ENCODE results near the gene NKAP.
"Not testable (repeated sequence)": the region's sequence is repeated elsewhere in the genome, so short reads cannot be mapped to it uniquely, and the experiment has no call there.

The NKAP gene

DNA sequence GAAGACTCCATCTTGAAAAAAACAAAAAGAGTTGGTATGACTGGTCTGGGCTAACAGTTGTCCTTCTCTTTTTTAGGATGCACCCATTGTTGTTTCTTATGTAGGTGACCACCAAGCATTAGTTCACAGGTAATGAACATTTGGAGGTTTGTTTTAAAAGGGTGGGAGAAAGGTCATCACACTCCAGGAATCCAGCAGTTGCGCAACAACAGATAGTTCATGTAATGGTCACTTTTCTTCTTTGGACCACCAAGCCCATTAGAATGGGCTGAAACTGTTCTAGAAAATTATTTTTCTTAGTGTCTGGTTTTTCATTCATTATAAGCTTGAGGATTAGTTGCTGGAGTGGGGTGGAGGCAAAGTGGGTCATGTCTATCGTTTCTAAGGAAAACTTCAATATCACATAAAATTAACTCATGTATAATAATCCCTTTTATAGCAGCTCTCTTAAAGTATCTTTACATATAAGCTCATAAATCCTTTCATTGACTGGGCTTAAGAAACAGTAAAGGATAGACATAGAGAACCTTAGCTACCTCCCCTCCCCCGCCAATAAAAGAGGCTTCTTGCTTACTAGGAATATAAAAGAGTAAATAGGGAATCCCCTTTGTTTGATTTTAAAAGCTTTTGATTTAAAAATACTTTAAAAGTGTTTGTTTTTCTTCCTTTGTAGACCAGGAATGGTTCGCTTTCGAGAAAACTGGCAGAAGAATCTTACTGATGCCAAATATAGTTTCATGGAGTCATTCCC is 23.5 kb downstream of the NKAP start:
- Histone ChIP-seq H3K9ac (ENCODE audit: insufficient read length, low read depth) (no peak overlapping the region), H3K4me3 (ENCODE audit: insufficient read length, low read depth) (no peak overlapping the region), H3K4me1 (ENCODE audit: insufficient read depth, insufficient read length) (no peaks in the 10 kb centered on the region), H3K27me3 (ENCODE audit: insufficient read depth, insufficient read length) (no peaks in the 10 kb centered on the region), H3K36me3 (ENCODE audit: insufficient read depth, insufficient read length, low read length) (peaks cover 4% of the 10 kb centered on the region), H3K9me3 (ENCODE audit: insufficient read depth, low read length) (no peaks in the 10 kb centered on the region)
- no peak for DNase-seq (ENCODE audit: low read depth, low spot score)
- TF ChIP-seq YY1 (IDR thresholded peaks at IDR 0.05; ENCODE audit: insufficient read depth, insufficient read length), result no peak
- no peak for TF ChIP-seq ZNF274 (IDR thresholded peaks at IDR 0.05; ENCODE audit: low read depth, low read length)
- TF ChIP-seq SUZ12 (IDR thresholded peaks at IDR 0.05; ENCODE audit: extremely low read depth, insufficient read depth, insufficient read length), result no peak

DNA sequence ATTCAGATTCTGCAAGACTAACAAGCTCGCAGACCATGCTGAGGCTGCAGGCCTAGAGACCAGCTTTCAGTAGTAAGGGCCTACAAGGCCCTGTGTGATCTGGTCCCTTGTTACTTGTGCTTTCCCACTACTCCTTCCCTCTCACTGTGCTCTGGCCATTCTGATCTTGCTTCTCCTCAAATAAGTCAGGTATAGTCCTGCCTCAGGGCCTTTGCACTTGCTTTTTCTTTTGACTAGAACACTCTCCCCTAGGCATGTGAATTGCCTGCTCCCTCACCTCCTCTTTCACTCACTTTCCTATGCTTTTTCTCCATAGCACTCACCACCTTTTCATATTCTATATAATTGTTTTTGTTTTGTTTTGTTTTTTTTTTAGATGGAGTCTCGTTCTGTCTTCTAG is 25.7 kb downstream of the NKAP start:
- H3K4me3 ChIP-seq (ENCODE audit: insufficient read length, low read depth), result no peak overlapping the region
- H3K36me3 ChIP-seq (ENCODE audit: insufficient read depth, insufficient read length, low read length), result no peaks in the 10 kb centered on the region
- DNase-seq (ENCODE audit: low read depth, low spot score), result no peak
- no peak for TF ChIP-seq SUZ12 (IDR thresholded peaks at IDR 0.05; ENCODE audit: extremely low read depth, insufficient read depth, insufficient read length)
- TF ChIP-seq YY1 (IDR thresholded peaks at IDR 0.05; ENCODE audit: insufficient read depth, insufficient read length), result no peak
- TF ChIP-seq ZNF274 (IDR thresholded peaks at IDR 0.05; ENCODE audit: low read depth, low read length), result no peak
- H3K9ac ChIP-seq (ENCODE audit: insufficient read length, low read depth), result no peak overlapping the region
- H3K9me3 ChIP-seq (ENCODE audit: insufficient read depth, low read length), result no peaks in the 10 kb centered on the region
- no peaks in the 10 kb centered on the region for H3K27me3 ChIP-seq (ENCODE audit: insufficient read depth, insufficient read length)
- H3K4me1 ChIP-seq (ENCODE audit: insufficient read depth, insufficient read length), result no peaks in the 10 kb centered on the region

DNA sequence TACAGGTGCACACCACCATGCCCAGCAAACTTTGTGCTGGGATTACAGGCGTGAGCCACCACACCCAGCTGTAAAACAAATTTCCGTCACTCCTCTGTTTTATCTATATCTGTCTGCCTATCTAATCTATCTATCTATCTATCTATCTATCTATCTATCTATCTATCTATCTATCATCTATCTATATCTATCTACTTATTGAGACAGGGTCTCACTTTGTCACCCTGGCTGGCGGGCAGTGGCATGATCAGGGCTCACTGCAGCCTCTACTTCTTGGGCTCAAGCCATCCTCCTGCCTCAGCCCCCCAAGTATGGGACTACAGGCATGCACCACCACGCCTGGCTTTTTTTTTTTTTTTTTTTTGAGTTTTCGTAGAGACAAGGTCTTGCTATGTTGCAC is 27.2 kb downstream of the NKAP start:
- Histone ChIP-seq H3K4me3 (ENCODE audit: insufficient read length, low read depth) (no peak overlapping the region), H3K36me3 (ENCODE audit: insufficient read depth, insufficient read length, low read length) (no peaks in the 10 kb centered on the region), H3K9me3 (ENCODE audit: insufficient read depth, low read length) (no peaks in the 10 kb centered on the region), H3K27me3 (ENCODE audit: insufficient read depth, insufficient read length) (no peaks in the 10 kb centered on the region), H3K4me1 (ENCODE audit: insufficient read depth, insufficient read length) (no peaks in the 10 kb centered on the region), H3K9ac (ENCODE audit: insufficient read length, low read depth) (no peak overlapping the region)
- TF ChIP-seq SUZ12 (IDR thresholded peaks at IDR 0.05; ENCODE audit: extremely low read depth, insufficient read depth, insufficient read length), result no peak
- TF ChIP-seq ZNF274 (IDR thresholded peaks at IDR 0.05; ENCODE audit: low read depth, low read length), result no peak
- TF ChIP-seq YY1 (IDR thresholded peaks at IDR 0.05; ENCODE audit: insufficient read depth, insufficient read length), result no peak
- no peak for DNase-seq (ENCODE audit: low read depth, low spot score)

DNA sequence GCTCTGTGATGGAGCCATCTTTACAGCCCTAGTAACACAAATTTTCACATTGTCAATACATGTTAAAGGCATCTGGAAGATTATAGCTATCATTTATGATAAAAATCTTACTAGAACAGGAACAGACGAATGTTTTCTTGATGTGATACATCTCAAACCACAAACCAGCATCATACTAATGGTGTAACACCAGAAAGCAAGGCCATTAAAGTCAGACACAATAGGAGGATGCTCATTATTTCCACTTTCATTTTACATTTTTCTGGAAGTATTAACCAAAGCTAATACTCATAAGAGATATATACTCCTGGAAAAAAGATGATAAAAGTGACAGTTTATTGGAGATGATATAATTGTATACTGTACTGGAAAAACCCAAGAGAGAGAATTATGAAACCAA is 42.6 kb downstream of the NKAP start:
- H3K9me3 ChIP-seq (ENCODE audit: insufficient read depth, low read length), result no peaks in the 10 kb centered on the region
- no peaks in the 10 kb centered on the region for H3K27me3 ChIP-seq (ENCODE audit: insufficient read depth, insufficient read length)
- TF ChIP-seq SUZ12 (IDR thresholded peaks at IDR 0.05; ENCODE audit: extremely low read depth, insufficient read depth, insufficient read length) (no peak), ZNF274 (IDR thresholded peaks at IDR 0.05; ENCODE audit: low read depth, low read length) (no peak), YY1 (IDR thresholded peaks at IDR 0.05; ENCODE audit: insufficient read depth, insufficient read length) (no peak)
- H3K36me3 ChIP-seq (ENCODE audit: insufficient read depth, insufficient read length, low read length), result no peaks in the 10 kb centered on the region
- no peak overlapping the region for H3K4me3 ChIP-seq (ENCODE audit: insufficient read length, low read depth)
- H3K9ac ChIP-seq (ENCODE audit: insufficient read length, low read depth), result no peak overlapping the region
- no peaks in the 10 kb centered on the region for H3K4me1 ChIP-seq (ENCODE audit: insufficient read depth, insufficient read length)
- DNase-seq (ENCODE audit: low read depth, low spot score), result no peak

DNA sequence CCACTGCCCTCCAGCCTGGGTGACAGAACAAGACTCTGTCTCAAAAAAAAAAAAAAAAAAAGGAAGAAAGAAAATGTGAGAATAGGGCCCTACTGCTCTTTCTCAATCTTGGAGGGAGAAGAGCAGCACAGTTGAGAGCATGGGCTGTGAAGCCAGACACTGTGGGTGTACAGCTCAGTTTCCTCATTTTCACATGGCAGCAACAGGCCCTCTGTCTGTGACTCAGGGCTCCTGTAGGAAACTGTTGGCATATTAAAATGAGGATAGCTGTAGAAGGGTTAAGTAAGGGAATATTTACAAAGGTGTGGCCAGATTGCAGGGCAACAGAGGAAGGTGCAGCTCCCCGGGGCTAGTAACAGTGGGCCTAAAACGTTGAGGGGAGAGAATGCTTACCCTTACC is 44.4 kb downstream of the NKAP start:
- no peak overlapping the region for H3K4me3 ChIP-seq (ENCODE audit: insufficient read length, low read depth)
- TF ChIP-seq SUZ12 (IDR thresholded peaks at IDR 0.05; ENCODE audit: extremely low read depth, insufficient read depth, insufficient read length) (no peak), YY1 (IDR thresholded peaks at IDR 0.05; ENCODE audit: insufficient read depth, insufficient read length) (no peak), ZNF274 (IDR thresholded peaks at IDR 0.05; ENCODE audit: low read depth, low read length) (no peak)
- no peaks in the 10 kb centered on the region for H3K36me3 ChIP-seq (ENCODE audit: insufficient read depth, insufficient read length, low read length)
- H3K27me3 ChIP-seq (ENCODE audit: insufficient read depth, insufficient read length), result no peaks in the 10 kb centered on the region
- no peaks in the 10 kb centered on the region for H3K9me3 ChIP-seq (ENCODE audit: insufficient read depth, low read length)
- no peak for DNase-seq (ENCODE audit: low read depth, low spot score)
- no peaks in the 10 kb centered on the region for H3K4me1 ChIP-seq (ENCODE audit: insufficient read depth, insufficient read length)
- no peak overlapping the region for H3K9ac ChIP-seq (ENCODE audit: insufficient read length, low read depth)

DNA sequence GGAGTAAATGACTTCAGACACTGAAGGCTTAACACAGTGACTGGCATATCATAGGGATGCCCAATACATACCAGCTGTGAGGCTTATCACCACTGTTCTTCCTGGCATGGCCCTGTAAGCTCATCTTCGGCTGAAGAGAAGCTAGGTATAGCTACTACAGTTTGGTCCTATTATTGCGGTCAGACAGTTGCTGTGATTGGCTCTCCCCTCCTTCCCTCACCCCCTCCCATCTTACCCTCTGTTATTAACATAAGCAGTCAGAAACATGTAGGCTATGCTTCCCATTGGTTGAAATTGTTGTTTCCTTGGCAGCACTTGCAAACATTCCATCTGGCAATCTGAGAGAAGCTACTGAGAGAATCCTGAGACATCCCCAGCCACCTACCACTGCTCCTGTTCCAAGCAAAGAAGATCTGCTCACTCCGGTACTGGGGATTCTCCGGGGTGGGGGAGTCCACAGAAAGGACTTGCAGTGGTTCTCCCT is 47.7 kb downstream of the NKAP start, which contains the start of gene AKAP14:
TSS of gene AKAP14 (plus strand) at position 51 of the 484 bp plus-strand sequence. CDS start 7,331 bp downstream, outside the sequence.
- Histone ChIP-seq H3K4me1 (ENCODE audit: insufficient read depth, insufficient read length) (no peaks in the 10 kb centered on the region), H3K9me3 (ENCODE audit: insufficient read depth, low read length) (no peaks in the 10 kb centered on the region), H3K4me3 (ENCODE audit: insufficient read length, low read depth) (no peak within 1 kb of the TSS), H3K9ac (ENCODE audit: insufficient read length, low read depth) (no peak within 1 kb of the TSS), H3K27me3 (ENCODE audit: insufficient read depth, insufficient read length) (no peaks in the 10 kb centered on the region), H3K36me3 (ENCODE audit: insufficient read depth, insufficient read length, low read length) (no peaks in the 10 kb centered on the region)
- DNase-seq (ENCODE audit: low read depth, low spot score), result no peak
- TF ChIP-seq YY1 (IDR thresholded peaks at IDR 0.05; ENCODE audit: insufficient read depth, insufficient read length) (no peak), ZNF274 (IDR thresholded peaks at IDR 0.05; ENCODE audit: low read depth, low read length) (no peak), SUZ12 (IDR thresholded peaks at IDR 0.05; ENCODE audit: extremely low read depth, insufficient read depth, insufficient read length) (no peak)

DNA sequence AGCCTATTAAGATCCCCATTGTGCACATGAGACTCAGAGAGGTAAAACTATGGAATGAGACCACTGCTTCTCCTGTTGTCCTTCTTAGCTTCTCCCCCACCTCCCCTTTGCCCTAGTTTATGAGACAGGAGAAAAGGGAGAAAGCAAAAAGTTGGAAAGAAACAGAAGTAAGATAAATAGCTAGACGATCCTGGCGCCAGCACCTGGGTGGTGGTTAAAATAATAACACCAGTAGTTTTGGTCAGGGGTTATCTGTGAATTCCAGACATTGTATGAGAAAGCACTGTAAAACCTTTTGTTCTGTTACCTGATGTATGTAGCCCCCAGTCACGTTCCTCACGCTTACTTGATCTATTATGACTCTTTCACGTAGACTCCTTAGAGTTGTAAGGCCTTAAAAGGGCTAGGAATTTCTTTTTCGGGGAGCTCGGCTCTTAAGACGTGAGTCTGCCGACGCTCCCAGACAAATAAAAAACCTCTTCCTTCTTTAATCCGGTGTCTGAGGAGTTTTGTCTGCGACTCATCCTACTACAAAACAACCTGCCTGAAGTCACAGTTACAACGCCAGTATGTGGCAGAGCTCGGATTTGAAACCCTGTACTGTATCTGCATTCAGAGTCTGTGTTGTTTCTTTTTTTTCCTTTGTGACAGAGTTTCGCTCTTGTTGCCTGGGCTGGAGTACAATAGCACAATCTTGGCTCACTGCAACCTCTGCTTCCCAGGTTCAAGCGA is 51.4 kb downstream of the NKAP start:
- not testable (repeated sequence) for H3K27me3 ChIP-seq (ENCODE audit: insufficient read depth, insufficient read length); H3K9ac ChIP-seq (ENCODE audit: insufficient read length, low read depth); DNase-seq (ENCODE audit: low read depth, low spot score); H3K4me1 ChIP-seq (ENCODE audit: insufficient read depth, insufficient read length); H3K9me3 ChIP-seq (ENCODE audit: insufficient read depth, low read length); H3K4me3 ChIP-seq (ENCODE audit: insufficient read length, low read depth); H3K36me3 ChIP-seq (ENCODE audit: insufficient read depth, insufficient read length, low read length)

DNA sequence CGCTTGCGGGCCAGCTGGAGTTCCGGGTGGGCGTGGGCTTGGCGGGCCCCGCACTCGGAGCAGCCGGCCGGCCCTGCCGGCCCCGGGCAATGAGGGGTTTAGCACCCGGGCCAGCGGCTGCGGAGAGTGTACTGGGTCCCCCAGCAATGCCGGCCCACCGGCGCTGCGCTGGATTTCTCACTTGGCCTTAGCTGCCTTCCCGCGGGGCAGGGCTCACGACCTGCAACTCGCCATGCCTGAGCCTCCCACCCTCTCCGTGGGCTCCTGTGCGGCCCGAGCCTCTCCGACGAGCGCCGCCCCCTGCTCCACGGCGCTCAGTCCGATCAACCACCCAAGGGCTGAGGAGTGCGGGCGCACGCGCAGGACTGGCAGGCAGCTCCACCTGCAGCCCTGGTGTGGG is 52.9 kb downstream of the NKAP start:
- not testable (repeated sequence) for H3K27me3 ChIP-seq (ENCODE audit: insufficient read depth, insufficient read length); H3K9me3 ChIP-seq (ENCODE audit: insufficient read depth, low read length); DNase-seq (ENCODE audit: low read depth, low spot score); H3K4me3 ChIP-seq (ENCODE audit: insufficient read length, low read depth); H3K36me3 ChIP-seq (ENCODE audit: insufficient read depth, insufficient read length, low read length); H3K4me1 ChIP-seq (ENCODE audit: insufficient read depth, insufficient read length); H3K9ac ChIP-seq (ENCODE audit: insufficient read length, low read depth)
